DOHH2 (cell line): ENCODE data around the gene MADCAM1.

Experiments used
- CTCF ChIP-seq: fragments of 200-600 bp; sonication (generic); IDR thresholded peaks from one replicate; pipeline ENCODE4 v1.5.1; 2014; ENCODE audit warnings: antibody characterized with exemption, mild to moderate bottlenecking, low read depth, low read length; ENCODE audit not compliant: poor library complexity, severe bottlenecking
- EZH2phosphoT487 ChIP-seq: fragments of 200-600 bp; sonication (generic); IDR thresholded peaks from 2 replicates; pipeline ENCODE4 v1.6.1; 2017; ENCODE audit warnings: borderline replicate concordance, mild to moderate bottlenecking, antibody characterized with exemption, low read length, moderate library complexity, mixed read lengths

GRCh38 chr19:507286-508203 lies 11.3 kb downstream of the MADCAM1 start, which contains the start of gene TPGS1:
- TF ChIP-seq CTCF: no peak
- TF ChIP-seq EZH2phosphoT487: no peak
